Suprapubic skin (tissue), 4 donors: Measurements from ENCODE around the gene GALNT18. TPM values are rescaled to one million over a fixed set of nuclear protein-coding genes. Genes with fewer than 3 reads are reported as not detected.
"Not testable (repeated sequence)": the region's sequence is repeated elsewhere in the genome, so short reads cannot be mapped to it uniquely, and the experiment has no call there.

Experiments
- DNase-seq, 2 donors: peaks; one replicate each; pipeline ENCODE4 v3.0.0-alpha.2; 2019; ENCODE audit warnings: low spot score in 2 of 2
- H3K27ac ChIP-seq: fragments of 200-600 bp; sonication (generic); one replicate; pipeline ENCODE4 v1.5.1; 2019
- H3K27me3 ChIP-seq: fragments of 200-600 bp; sonication (generic); one replicate; pipeline ENCODE4 v1.5.1; 2019
- H3K36me3 ChIP-seq: fragments of 200-600 bp; sonication (generic); one replicate; pipeline ENCODE4 v1.5.1; 2019
- H3K4me1 ChIP-seq: fragments of 200-600 bp; sonication (generic); one replicate; pipeline ENCODE4 v1.5.1; 2019
- H3K4me3 ChIP-seq: fragments of 200-600 bp; sonication (generic); one replicate; pipeline ENCODE4 v1.5.1; 2019; ENCODE audit warnings: mild to moderate bottlenecking
- H3K9me3 ChIP-seq: fragments of 200-600 bp; sonication (generic); one replicate; pipeline ENCODE4 v1.5.1; 2019
- CTCF ChIP-seq, 2 donors: fragments of 200-600 bp in 1 of 2; fragments of 450-650 bp in 1 of 2; sonication (generic) in 1 of 2; IDR thresholded peaks; one replicate each; pipeline ENCODE4 v1.5.1; 2016 to 2019; ENCODE audit warnings: antibody characterized with exemption in 2 of 2, mild to moderate bottlenecking in 1 of 2, moderate library complexity in 1 of 2
- EP300 ChIP-seq: sonication (generic); formaldehyde crosslinking; IDR thresholded peaks from one replicate; pipeline ENCODE4 v1.6.1; 2017; ENCODE audit warnings: antibody characterized with exemption
- POLR2A ChIP-seq, 2 donors: fragments of 450-650 bp; IDR thresholded peaks; one replicate each; pipeline ENCODE4 v1.6.1; 2017; ENCODE audit warnings: antibody characterized with exemption in 2 of 2, mild to moderate bottlenecking in 2 of 2, moderate library complexity in 2 of 2
- POLR2AphosphoS5 ChIP-seq, 3 donors: sonication (generic); formaldehyde crosslinking; IDR thresholded peaks; one replicate each; pipeline ENCODE4 v1.6.1; 2017; ENCODE audit warnings: antibody characterized with exemption in 3 of 3
- WGBS: methylation state at CpG from one replicate; pipeline ENCODE4 v1.1.5; 2018; 5-methylcytosine and 5-hydroxymethylcytosine counted together
- total RNA-seq, 4 donors: library from RNA; depleted of rRNA; stranded (reverse); fragments of >200 nt; gene quantifications; one replicate each; pipeline ENCODE4 v1.1.0, GENCODE V29; 2016

Gene GALNT18
- total RNA-seq, 4 donors from 2014 or later: 20.6 to 26.0 (median 23.1) TPM

- Histone ChIP-seq H3K4me1 (no peaks in the 10 kb centered on the region), H3K36me3 (no peaks in the 10 kb centered on the region), H3K4me3 (no peak overlapping the region), H3K9me3 (no peaks in the 10 kb centered on the region), H3K27me3 (no peaks in the 10 kb centered on the region), H3K27ac (no peak overlapping the region)
- no peak for TF ChIP-seq EP300
- no peak for TF ChIP-seq POLR2A (IDR thresholded peaks at IDR 0.05)
- no peak for TF ChIP-seq CTCF (IDR thresholded peaks at IDR 0.05)
- no peak for TF ChIP-seq POLR2AphosphoS5 (IDR thresholded peaks at IDR 0.05)
- DNase-seq: no peak
- 78% methylated on average over 3 of the region's 3 CpGs for WGBS
Observed at GRCh38 chr11:11359611-11360010, 262.2 kb downstream of the GALNT18 start.

GRCh38 chr11:11356842-11357241 is 265.0 kb downstream of the GALNT18 start:
- H3K36me3 ChIP-seq: no peaks in the 10 kb centered on the region
- WGBS: 89% methylated on average over 9 of the region's 9 CpGs
- DNase-seq: no peak

GRCh38 chr11:11352878-11353277 is 268.9 kb downstream of the GALNT18 start, which contains the start of gene CSNK2A3:
TSS of gene CSNK2A3 (minus strand) at chr11:11353250. CDS start at chr11:11353119, 131 bp downstream.
- not testable (repeated sequence) for DNase-seq, H3K4me3 ChIP-seq, H3K27me3 ChIP-seq, H3K4me1 ChIP-seq, H3K9me3 ChIP-seq, H3K27ac ChIP-seq, H3K36me3 ChIP-seq
- 85% methylated on average over 11 of the region's 11 CpGs for WGBS

More at GRCh38 chr11:11356842-11357241, 265.0 kb downstream of the GALNT18 start:
- no peak for TF ChIP-seq POLR2A (IDR thresholded peaks at IDR 0.05)
- no peak overlapping the region for H3K4me3 ChIP-seq
- no peak overlapping the region for H3K27ac ChIP-seq
- H3K27me3 ChIP-seq: no peaks in the 10 kb centered on the region
- no peaks in the 10 kb centered on the region for H3K9me3 ChIP-seq
- H3K4me1 ChIP-seq: no peaks in the 10 kb centered on the region

GRCh38 chr11:11351851-11352250 is 270.0 kb downstream of the GALNT18 start:
- H3K4me3 ChIP-seq, H3K4me1 ChIP-seq: not testable (repeated sequence)
- WGBS: 92% methylated on average over 4 of the region's 10 CpGs

GRCh38 chr11:11351042-11351586 is 270.7 kb downstream of the GALNT18 start:
- no peak for DNase-seq
- Histone ChIP-seq H3K36me3 (no peaks in the 10 kb centered on the region), H3K9me3 (no peaks in the 10 kb centered on the region), H3K27me3 (no peaks in the 10 kb centered on the region), H3K27ac (no peak overlapping the region), H3K4me1 (peaks cover 6% of the 10 kb centered on the region), H3K4me3 (no peak overlapping the region)
- WGBS: 91% methylated on average over 4 of the region's 4 CpGs
- TF ChIP-seq POLR2AphosphoS5 (IDR thresholded peaks at IDR 0.05) (no peak), EP300 (no peak), POLR2A (IDR thresholded peaks at IDR 0.05) (no peak), CTCF (IDR thresholded peaks at IDR 0.05) (no peak)

More at GRCh38 chr11:11351851-11352250, 270.0 kb downstream of the GALNT18 start:
- DNase-seq, H3K36me3 ChIP-seq, H3K27me3 ChIP-seq, H3K27ac ChIP-seq, H3K9me3 ChIP-seq: not testable (repeated sequence)

GRCh38 chr11:11349870-11350337 is 271.9 kb downstream of the GALNT18 start:
- Histone ChIP-seq H3K4me1 (peaks cover 6% of the 10 kb centered on the region), H3K9me3 (no peaks in the 10 kb centered on the region), H3K4me3 (no peak overlapping the region), H3K27me3 (no peaks in the 10 kb centered on the region), H3K36me3 (no peaks in the 10 kb centered on the region), H3K27ac (no peak overlapping the region)
- no peak for TF ChIP-seq EP300
- TF ChIP-seq POLR2AphosphoS5 (IDR thresholded peaks at IDR 0.05): no peak
- no peak for TF ChIP-seq CTCF (IDR thresholded peaks at IDR 0.05)
- no peak for TF ChIP-seq POLR2A (IDR thresholded peaks at IDR 0.05)
- no peak for DNase-seq
- 32% methylated on average over 1 of the region's 1 CpG for WGBS
